GM12878 (cell line): ENCODE results near the gene RPS19BP1. TPM values are rescaled to one million over a fixed set of nuclear protein-coding genes. Genes with fewer than 3 reads are reported as not detected.

Experiments
- ATAC-seq: fragments of 200-7000 bp; cut with Tn5 transposase; 3 replicates; pipeline ENCODE4 v1.9.1; 2020; ENCODE audit warnings: mild to moderate bottlenecking, moderate library complexity
- BruUV-seq: library from RNA; stranded (reverse); fragments of 400-500 nt; replicated peaks from 2 replicates; lab custom pipeline; 2021; lab: Mats Ljungman, UMichigan
- CTCF ChIA-PET: fragments of 300-600 bp; sonication (Branson Sonifier 250); formaldehyde crosslinking; extraction: SDS; loops from one replicate; lab custom pipeline; 2021; ENCODE audit warnings: inconsistent platforms; lab: Yijun Ruan, JAX
- POLR2A ChIA-PET: fragments of 350-600 bp; formaldehyde crosslinking; extraction: SDS; loops from one replicate; lab custom pipeline; 2021; ENCODE audit warnings: inconsistent platforms; lab: Charles Lee
- RAD21 ChIA-PET: fragments of 300-600 bp; sonication (Branson Sonifier 250); formaldehyde crosslinking; loops from one replicate; lab custom pipeline; 2023; ENCODE audit warnings: antibody characterized with exemption; ENCODE audit not compliant: unreplicated experiment; lab: Charles Lee
- SMC1A ChIA-PET: fragments of 300-600 bp; sonication (Branson Sonifier 250); formaldehyde crosslinking; loops from one replicate; lab custom pipeline; 2023; ENCODE audit not compliant: unreplicated experiment, uncharacterized antibody; lab: Charles Lee
- DNase-seq: peaks from one replicate; pipeline ENCODE4 v3.0.0-alpha.2; 2011; ENCODE audit warnings: low read depth, low spot score
- FAIRE-seq: peaks from 3 replicates; lab custom pipeline; 2011; peaks lifted over from hg19 to GRCh38; lab: Jason Lieb, UNC
- H2AFZ ChIP-seq: 2 replicates; pipeline ENCODE4 v1.6.0; 2011; ENCODE audit warnings: low read depth, low read length, control low read depth; ENCODE audit not compliant: control insufficient read depth
- H3K27ac ChIP-seq: 2 replicates; pipeline ENCODE4 v1.5.1; 2011; ENCODE audit warnings: control low read depth; ENCODE audit not compliant: control insufficient read depth, insufficient read depth
- H3K27me3 ChIP-seq, 2 experiments: replicated peaks in 1 of 2; 2 replicates each; pipeline versions ENCODE4 v1.6.0 to v1.6.1; 2011; ENCODE audit warnings: low read length in 1 of 2; ENCODE audit not compliant: control insufficient read depth in 2 of 2, insufficient read depth in 2 of 2
- H3K36me3 ChIP-seq, 2 experiments: 2 replicates each; pipeline ENCODE4 v1.5.1; 2011; ENCODE audit warnings: low read length in 1 of 2; ENCODE audit not compliant: control insufficient read depth in 2 of 2, insufficient read depth in 2 of 2
- H3K4me1 ChIP-seq: 2 replicates; pipeline ENCODE4 v1.6.1; 2011; ENCODE audit warnings: mild to moderate bottlenecking, low read length, moderate library complexity, mixed read lengths; ENCODE audit not compliant: control insufficient read depth, insufficient read depth
- H3K4me2 ChIP-seq: 2 replicates; pipeline ENCODE4 v1.6.0; 2011; ENCODE audit warnings: control low read depth; ENCODE audit not compliant: control insufficient read depth, insufficient read depth
- H3K4me3 ChIP-seq: fragments of 200-600 bp; sonication (generic); 2 replicates; pipeline ENCODE4 v1.5.1; 2016
- H3K79me2 ChIP-seq: 2 replicates; pipeline ENCODE4 v1.6.0; 2011; ENCODE audit warnings: low read length; ENCODE audit not compliant: control insufficient read depth, insufficient read depth
- H3K9ac ChIP-seq: 2 replicates; pipeline ENCODE4 v1.8.0; 2011; ENCODE audit warnings: low read length, control low read depth, mixed read lengths; ENCODE audit not compliant: control insufficient read depth, insufficient read depth
- H3K9me3 ChIP-seq: replicated peaks from 3 replicates; pipeline ENCODE4 v1.5.1; 2011; ENCODE audit warnings: mild to moderate bottlenecking, low read length; ENCODE audit not compliant: control insufficient read depth, insufficient read depth
- H4K20me1 ChIP-seq: 2 replicates; pipeline ENCODE4 v1.6.0; 2011; ENCODE audit not compliant: control insufficient read depth, insufficient read depth
- CBX3 ChIP-seq: fragments of 200-600 bp; sonication (generic); IDR thresholded peaks from 2 replicates; pipeline ENCODE4 v1.6.1; 2016; ENCODE audit warnings: low read depth, borderline replicate concordance
- CEBPB ChIP-seq, 2 experiments: fragments of 150-350 bp in 1 of 2; IDR thresholded peaks; 2 replicates each; pipeline ENCODE4 v1.6.1; 2012 to 2014; ENCODE audit warnings: low read depth in 2 of 2, low read length in 2 of 2, borderline replicate concordance in 1 of 2, inconsistent platforms in 1 of 2
- CREM ChIP-seq: IDR thresholded peaks from 2 replicates; pipeline ENCODE4 v1.6.1; 2014; ENCODE audit warnings: antibody characterized with exemption, low read depth
- E2F8 ChIP-seq: fragments of 450-650 bp; IDR thresholded peaks from 2 replicates; pipeline ENCODE4 v1.6.1; 2018; ENCODE audit warnings: mild to moderate bottlenecking, low read depth, moderate library complexity; ENCODE audit not compliant: partially characterized antibody
- EED ChIP-seq: sonication (generic); IDR thresholded peaks from 2 replicates; pipeline ENCODE4 v1.6.1; 2016; ENCODE audit warnings: antibody characterized with exemption, low read depth
- REST ChIP-seq: IDR thresholded peaks from 2 replicates; pipeline ENCODE4 v1.6.1; 2012; ENCODE audit warnings: mild to moderate bottlenecking, low read depth, low read length
- WGBS: methylation state at CpG from one replicate; pipeline ENCODE4 v1.1.6; 2016; ENCODE audit warnings: low lambda C conversion rate; ENCODE audit not compliant: insufficient replicate concordance, insufficient coverage; ENCODE audit errors: missing lambda C conversion rate; 5-methylcytosine and 5-hydroxymethylcytosine counted together
- in situ Hi-C: fragments of 300-500 bp; cut with MboI; formaldehyde crosslinking; loops from 9 replicates; pipeline ENCODE4 v1.14.3; 2018; ENCODE audit warnings: mixed read lengths
- intact Hi-C: fragments of 100-400 bp; cut with micrococcal nuclease; formaldehyde crosslinking; loops from one replicate; pipeline ENCODE4 v1.14.2; 2022; ENCODE audit not compliant: unreplicated experiment
- polyA plus RNA-seq, 11 experiments: library from polyadenylated mRNA; depleted of rRNA in 4 of 11; unstranded in 6 of 11; stranded (reverse) in 5 of 11; fragments of >200 nt; fragmentation: Nextera tagmentation in 4 of 11; fragmentation: Illumina TruSeq in 1 of 11; extraction: Ambion mirVana in 4 of 11; extraction: Trizol in 1 of 11; gene quantifications; 1 replicate in 1 of 11; 2 replicates in 10 of 11; pipeline versions ENCODE4 v1.2.1 to v1.2.3, GENCODE V29; 2011 to 2016; ENCODE audit warnings: inconsistent platforms in 2 of 11, missing spikeins in 2 of 11, low read depth in 1 of 11
- total RNA-seq, 4 experiments: library from RNA; depleted of rRNA in 3 of 4; stranded (reverse); fragments of >200 nt in 3 of 4; fragmentation: Illumina TruSeq in 1 of 4; extraction: Trizol in 1 of 4; gene quantifications; 2 replicates each; pipeline versions ENCODE4 v1.2.1 to v1.2.3, GENCODE V29; 2013 to 2021

RPS19BP1 gene
- total and polyA plus RNA-seq, 10 of the 15 experiments (the other 5 are each of a cell fraction or from before 2014, with no cell fraction given): 2.7 to 206 (median 78.6) TPM

- Histone ChIP-seq H3K27ac (no peak overlapping the region), H3K4me2 (no peak overlapping the region), H4K20me1 (no peaks in the 10 kb centered on the region), H2AFZ (no peak overlapping the region), H3K4me1 (no peaks in the 10 kb centered on the region), H3K9ac (no peak overlapping the region), H3K36me3 (no peaks in the 10 kb centered on the region), H3K27me3 (peaks cover 5 to 6% of the 10 kb centered on the region in 2 experiments; a peak in 3 of 4 replicates), H3K9me3 (no peaks in the 10 kb centered on the region), H3K79me2 (no peaks in the 10 kb centered on the region), H3K4me3 (no peak overlapping the region)
- DNase-seq (no peak), FAIRE-seq (no peak), ATAC-seq (no peak)
- POLR2A ChIA-PET: no interaction called here
- WGBS: 52% methylated on average over 7 of the region's 7 CpGs
- TF ChIP-seq REST (no peak), CREM (no peak), EED (no peak), CBX3 (no peak), CEBPB (IDR thresholded peaks at IDR 0.05; ENCODE audit: borderline replicate concordance in 1 of 2, low read depth in 2 of 2, low read length in 2 of 2) (no peak), E2F8 (no peak)
- CTCF ChIA-PET: no interaction called here
- in situ Hi-C loops (no loop called here), intact Hi-C loops (no loop called here)
- no TSS peak for BruUV-seq
- SMC1A ChIA-PET: no interaction called here
- RAD21 ChIA-PET: no interaction called here
Observed at GRCh38 chr22:39577900-39578299, 45.4 kb upstream of the RPS19BP1 start.
